ENCODE results near the gene S100A1.
"Not testable (repeated sequence)": the region's sequence is repeated elsewhere in the genome, so short reads cannot be mapped to it uniquely, and the experiment has no call there.

S100A1 gene

GRCh38 chr1:153627715-153628626, at the start of gene S100A1:
Gene S100A1, plus strand, starts transcription at chr1:153628434. Its CDS starts 2,088 bp downstream, at chr1:153630522.
- Mint-ChIP-seq H3K36me3 (ENCODE audit: low read depth) (no peaks in the 10 kb centered on the region), H3K27me3 (ENCODE audit: low read depth) (no peaks in the 10 kb centered on the region), H3K4me1 (ENCODE audit: low read depth) (peaks cover 8% of the 10 kb centered on the region), H3K27ac (no peak within 1 kb of the TSS), H3K9me3 (no peaks in the 10 kb centered on the region), H3K4me3 (no peak within 1 kb of the TSS)

DNA sequence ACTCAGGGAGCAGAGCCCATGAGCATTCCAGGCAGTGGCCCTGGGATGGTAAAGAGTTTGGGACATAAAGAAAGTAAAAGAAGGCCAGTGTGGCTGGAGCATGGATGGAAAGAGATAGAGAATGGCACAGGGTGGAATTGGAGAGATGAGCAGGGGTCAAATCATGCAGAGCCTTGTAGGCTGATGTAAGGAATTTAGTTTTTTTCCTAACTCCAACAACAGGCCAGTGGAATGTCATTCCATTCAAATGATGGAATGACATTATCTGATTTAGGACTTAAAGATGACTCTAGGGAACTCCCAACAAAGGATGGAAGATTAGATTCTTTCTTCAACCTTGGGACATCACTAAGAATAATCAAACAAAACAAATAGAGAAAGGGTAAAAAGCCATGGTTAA, 49.7 kb upstream of the S100A1 start:
- Mint-ChIP-seq H3K36me3 (ENCODE audit: low read depth) (no peaks in the 10 kb centered on the region), H3K9me3 (no peaks in the 10 kb centered on the region), H3K4me1 (ENCODE audit: low read depth) (no peaks in the 10 kb centered on the region), H3K27me3 (ENCODE audit: low read depth) (peaks cover 32% of the 10 kb centered on the region), H3K4me3 (no peak overlapping the region), H3K27ac (no peak overlapping the region)

GRCh38 chr1:153578936-153579335, 49.3 kb upstream of the S100A1 start:
- Mint-ChIP-seq H3K27me3 (ENCODE audit: low read depth) (peaks cover 32% of the 10 kb centered on the region), H3K36me3 (ENCODE audit: low read depth) (no peaks in the 10 kb centered on the region), H3K4me3 (no peak overlapping the region), H3K4me1 (ENCODE audit: low read depth) (no peaks in the 10 kb centered on the region), H3K9me3 (no peaks in the 10 kb centered on the region), H3K27ac (no peak overlapping the region)

- peaks cover 40% of the 10 kb centered on the region for H3K27me3 Mint-ChIP-seq (ENCODE audit: low read depth)
- not testable (repeated sequence) for H3K4me3 Mint-ChIP-seq; H3K27ac Mint-ChIP-seq; H3K36me3 Mint-ChIP-seq (ENCODE audit: low read depth); H3K9me3 Mint-ChIP-seq; H3K4me1 Mint-ChIP-seq (ENCODE audit: low read depth)
Measured at GRCh38 chr1:153582836-153583235, 45.4 kb upstream of the S100A1 start.

DNA sequence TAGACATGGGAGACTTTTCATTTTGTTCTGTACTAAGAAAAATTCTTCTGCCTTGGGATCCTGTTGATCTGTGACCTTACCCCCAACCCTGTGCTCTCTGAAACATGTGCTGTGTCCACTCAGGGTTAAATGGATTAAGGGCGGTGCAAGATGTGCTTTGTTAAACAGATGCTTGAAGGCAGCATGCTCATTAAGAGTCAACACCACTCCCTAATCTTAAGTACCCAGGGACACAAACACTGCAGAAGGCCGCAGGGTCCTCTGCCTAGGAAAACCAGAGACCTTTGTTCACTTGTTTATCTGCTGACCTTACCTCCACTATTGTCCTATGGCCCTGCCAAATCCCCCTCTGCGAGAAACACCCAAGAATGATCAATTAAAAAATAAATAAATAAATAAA, 44.7 kb upstream of the S100A1 start:
- peaks cover 35% of the 10 kb centered on the region for H3K27me3 Mint-ChIP-seq (ENCODE audit: low read depth)
- not testable (repeated sequence) for H3K9me3 Mint-ChIP-seq; H3K27ac Mint-ChIP-seq; H3K36me3 Mint-ChIP-seq (ENCODE audit: low read depth); H3K4me1 Mint-ChIP-seq (ENCODE audit: low read depth); H3K4me3 Mint-ChIP-seq

- H3K9me3 Mint-ChIP-seq, result no peaks in the 10 kb centered on the region
- H3K27ac Mint-ChIP-seq, result no peak overlapping the region
- H3K4me1 Mint-ChIP-seq (ENCODE audit: low read depth), result no peaks in the 10 kb centered on the region
- H3K36me3 Mint-ChIP-seq (ENCODE audit: low read depth), result no peaks in the 10 kb centered on the region
- no peak overlapping the region for H3K4me3 Mint-ChIP-seq
- H3K27me3 Mint-ChIP-seq (ENCODE audit: low read depth), result peaks cover 30% of the 10 kb centered on the region
Measured at GRCh38 chr1:153583976-153584375, 44.3 kb upstream of the S100A1 start.

DNA sequence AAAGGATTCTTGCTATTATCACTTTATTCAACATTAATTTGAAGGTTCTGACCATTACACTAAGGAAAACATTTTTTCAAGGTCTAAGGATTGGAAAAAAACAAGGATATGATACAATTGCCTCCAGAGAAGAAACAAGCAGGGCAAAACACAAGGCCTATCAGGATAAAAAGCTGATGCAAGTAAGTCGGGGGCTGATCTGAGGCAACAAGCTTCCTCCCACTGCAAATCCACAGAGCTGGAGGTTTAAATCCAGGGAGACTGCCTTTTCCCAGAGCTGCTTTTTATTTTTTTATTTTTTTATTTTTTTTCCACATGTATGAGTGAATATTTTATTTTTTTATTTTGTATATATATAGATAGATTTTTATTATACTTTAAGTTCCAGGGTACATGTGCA, 43.2 kb upstream of the S100A1 start:
- H3K4me3 Mint-ChIP-seq, result no peak overlapping the region
- H3K27me3 Mint-ChIP-seq (ENCODE audit: low read depth), result peaks cover 23% of the 10 kb centered on the region
- no peaks in the 10 kb centered on the region for H3K4me1 Mint-ChIP-seq (ENCODE audit: low read depth)
- H3K9me3 Mint-ChIP-seq, result no peaks in the 10 kb centered on the region
- H3K27ac Mint-ChIP-seq, result no peak overlapping the region
- H3K36me3 Mint-ChIP-seq (ENCODE audit: low read depth), result no peaks in the 10 kb centered on the region

DNA sequence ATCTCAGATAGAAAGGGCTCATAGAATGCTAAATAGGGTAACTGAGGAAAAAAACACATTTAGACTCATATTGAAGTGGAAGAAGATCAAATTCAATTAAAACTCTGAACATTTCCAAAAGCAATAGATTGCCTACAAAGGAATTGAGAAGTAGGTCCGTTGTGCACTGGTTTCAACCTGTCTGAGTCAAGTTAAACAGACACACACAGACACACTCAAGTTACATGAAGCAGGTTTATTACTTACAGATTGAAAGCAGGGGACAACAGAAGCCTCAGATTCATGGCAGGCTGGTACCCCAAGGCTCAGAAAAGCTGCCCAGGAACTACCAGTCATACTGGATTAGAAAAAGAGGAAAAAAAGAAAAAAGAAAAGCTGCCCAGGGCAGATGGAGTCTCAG, 41.9 kb upstream of the S100A1 start:
- H3K27ac Mint-ChIP-seq, result no peak overlapping the region
- no peak overlapping the region for H3K4me3 Mint-ChIP-seq
- peaks cover 23% of the 10 kb centered on the region for H3K27me3 Mint-ChIP-seq (ENCODE audit: low read depth)
- H3K4me1 Mint-ChIP-seq (ENCODE audit: low read depth), result no peaks in the 10 kb centered on the region
- H3K36me3 Mint-ChIP-seq (ENCODE audit: low read depth), result no peaks in the 10 kb centered on the region
- H3K9me3 Mint-ChIP-seq, result no peaks in the 10 kb centered on the region

DNA sequence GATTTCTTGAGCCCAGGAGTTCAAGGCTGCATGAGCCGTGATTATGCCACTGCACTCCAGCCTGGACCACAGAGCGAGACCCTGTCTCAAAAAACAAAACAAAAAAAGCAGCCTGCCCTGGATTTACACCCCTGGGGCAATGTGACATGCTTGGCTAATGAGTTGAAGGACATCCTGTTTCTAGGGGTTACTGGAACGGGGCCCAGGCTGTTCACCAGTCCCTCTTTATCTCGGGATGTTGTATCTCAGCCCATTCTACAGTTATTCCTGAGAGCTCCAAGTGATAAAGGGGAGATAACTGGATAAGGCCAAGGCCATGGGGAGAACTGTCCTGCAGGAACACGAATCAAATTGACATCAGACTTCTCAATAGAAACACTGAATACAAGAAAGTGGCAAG, 40.9 kb upstream of the S100A1 start:
- H3K27me3 Mint-ChIP-seq (ENCODE audit: low read depth), result peaks cover 23% of the 10 kb centered on the region
- H3K27ac Mint-ChIP-seq, result no peak overlapping the region
- H3K9me3 Mint-ChIP-seq, result no peaks in the 10 kb centered on the region
- H3K4me1 Mint-ChIP-seq (ENCODE audit: low read depth), result no peaks in the 10 kb centered on the region
- H3K4me3 Mint-ChIP-seq, result no peak overlapping the region
- no peaks in the 10 kb centered on the region for H3K36me3 Mint-ChIP-seq (ENCODE audit: low read depth)

DNA sequence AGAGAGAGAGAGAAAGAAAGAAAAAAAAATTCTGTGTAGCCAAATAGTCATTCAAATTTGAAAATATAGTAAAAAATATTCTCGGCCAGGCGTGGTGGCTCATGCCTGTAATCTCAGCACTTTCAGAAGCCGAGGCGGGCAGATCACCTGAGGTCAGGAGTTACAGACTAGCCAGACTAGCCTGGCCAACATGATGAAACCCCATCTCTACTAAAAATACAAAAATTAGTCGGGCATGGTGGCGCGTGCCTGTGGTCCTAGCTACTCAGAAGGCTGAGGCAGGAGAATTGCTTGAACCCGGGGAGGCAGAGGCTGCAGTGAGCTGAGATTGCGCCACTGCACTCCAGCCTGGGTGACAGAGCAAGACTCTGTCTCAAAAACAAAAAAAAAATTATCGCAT, 40.2 kb upstream of the S100A1 start:
- H3K27me3 Mint-ChIP-seq (ENCODE audit: low read depth), result peaks cover 23% of the 10 kb centered on the region
- H3K4me3 Mint-ChIP-seq; H3K27ac Mint-ChIP-seq; H3K4me1 Mint-ChIP-seq (ENCODE audit: low read depth); H3K36me3 Mint-ChIP-seq (ENCODE audit: low read depth); H3K9me3 Mint-ChIP-seq: not testable (repeated sequence)

- H3K4me3 Mint-ChIP-seq, result no peak overlapping the region
- H3K36me3 Mint-ChIP-seq (ENCODE audit: low read depth), result no peaks in the 10 kb centered on the region
- no peaks in the 10 kb centered on the region for H3K9me3 Mint-ChIP-seq
- H3K27me3 Mint-ChIP-seq (ENCODE audit: low read depth), result peaks cover 23% of the 10 kb centered on the region
- H3K4me1 Mint-ChIP-seq (ENCODE audit: low read depth), result no peaks in the 10 kb centered on the region
- H3K27ac Mint-ChIP-seq, result no peak overlapping the region
Measured at GRCh38 chr1:153588482-153588881, 39.8 kb upstream of the S100A1 start.

DNA sequence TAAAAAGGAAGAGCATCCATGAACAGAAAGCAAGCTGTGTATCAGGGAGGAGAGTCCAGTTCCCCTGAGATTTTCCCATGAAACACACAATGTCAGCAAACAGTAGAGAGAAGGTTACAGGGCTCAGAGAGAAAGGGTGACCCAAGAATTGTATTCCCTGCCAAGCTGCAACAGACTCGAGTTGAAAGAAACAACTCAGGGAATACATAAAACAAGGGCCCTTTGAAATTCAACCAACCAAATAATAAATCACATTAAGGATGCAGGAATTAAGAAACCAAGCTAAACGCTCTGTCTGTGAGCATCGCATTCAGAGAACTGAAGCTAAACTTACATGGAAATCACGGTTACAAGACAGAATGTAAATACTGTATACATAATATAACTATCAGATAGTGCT, 35.5 kb upstream of the S100A1 start:
- no peaks in the 10 kb centered on the region for H3K36me3 Mint-ChIP-seq (ENCODE audit: low read depth)
- peaks cover 2% of the 10 kb centered on the region for H3K4me1 Mint-ChIP-seq (ENCODE audit: low read depth)
- H3K27me3 Mint-ChIP-seq (ENCODE audit: low read depth), result peaks cover 2% of the 10 kb centered on the region
- no peak overlapping the region for H3K27ac Mint-ChIP-seq
- H3K4me3 Mint-ChIP-seq, result no peak overlapping the region
- H3K9me3 Mint-ChIP-seq, result no peaks in the 10 kb centered on the region

DNA sequence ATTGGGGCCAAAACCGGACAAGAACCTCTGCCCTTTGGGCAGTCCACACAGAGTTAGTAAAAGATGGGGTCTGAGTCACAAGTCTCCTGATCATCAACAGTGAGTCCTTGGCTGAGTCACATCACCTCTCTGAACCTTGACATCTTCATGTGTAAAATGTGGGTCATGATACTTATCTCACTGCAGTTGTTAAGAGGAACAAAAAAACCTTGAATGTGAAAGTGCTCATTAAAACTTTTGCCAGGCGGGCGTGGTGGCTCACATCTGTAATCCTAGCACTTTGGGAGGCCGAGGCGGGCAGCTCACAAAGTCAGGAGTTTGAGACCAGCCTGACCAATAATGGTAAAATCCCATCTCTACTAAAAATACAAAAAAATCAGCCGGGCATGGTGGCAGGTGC, 31.0 kb upstream of the S100A1 start:
- no peak overlapping the region for H3K4me3 Mint-ChIP-seq
- no peak overlapping the region for H3K27ac Mint-ChIP-seq
- no peaks in the 10 kb centered on the region for H3K9me3 Mint-ChIP-seq
- H3K4me1 Mint-ChIP-seq (ENCODE audit: low read depth), result peaks cover 11% of the 10 kb centered on the region
- H3K36me3 Mint-ChIP-seq (ENCODE audit: low read depth), result no peaks in the 10 kb centered on the region
- no peaks in the 10 kb centered on the region for H3K27me3 Mint-ChIP-seq (ENCODE audit: low read depth)

- Mint-ChIP-seq H3K27me3 (ENCODE audit: low read depth) (no peaks in the 10 kb centered on the region), H3K4me3 (no peak overlapping the region), H3K36me3 (ENCODE audit: low read depth) (no peaks in the 10 kb centered on the region), H3K9me3 (no peaks in the 10 kb centered on the region), H3K27ac (peak overlapping the region; percentile 18), H3K4me1 (ENCODE audit: low read depth) (peaks cover 16% of the 10 kb centered on the region)
Measured at GRCh38 chr1:153598309-153599172, 29.7 kb upstream of the S100A1 start.

DNA sequence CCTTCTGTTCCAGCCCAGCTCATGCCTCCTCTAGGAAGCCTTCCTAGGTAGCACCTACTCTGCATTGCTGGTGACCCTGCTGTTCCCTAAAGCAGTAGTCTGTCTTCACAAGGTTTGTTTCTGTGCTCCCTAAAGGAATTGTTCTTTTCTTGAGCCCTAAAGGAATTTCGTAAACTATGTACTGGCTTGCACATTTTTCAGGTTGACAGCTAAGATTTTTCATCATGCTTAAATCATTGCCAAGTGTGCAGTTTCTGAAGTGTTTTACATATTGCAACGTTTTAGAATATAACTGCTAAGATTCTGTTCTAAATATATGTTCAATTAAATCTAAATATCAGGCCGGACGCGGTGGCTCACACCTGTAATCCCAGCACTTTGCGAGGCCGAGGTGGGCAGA, 28.4 kb upstream of the S100A1 start:
- no peaks in the 10 kb centered on the region for H3K27me3 Mint-ChIP-seq (ENCODE audit: low read depth)
- peaks cover 16% of the 10 kb centered on the region for H3K4me1 Mint-ChIP-seq (ENCODE audit: low read depth)
- H3K9me3 Mint-ChIP-seq, result no peaks in the 10 kb centered on the region
- H3K36me3 Mint-ChIP-seq (ENCODE audit: low read depth), result no peaks in the 10 kb centered on the region
- no peak overlapping the region for H3K27ac Mint-ChIP-seq
- H3K4me3 Mint-ChIP-seq, result no peak overlapping the region
